Measurements from ENCODE around the gene BLMH. TPM values are rescaled to one million over a fixed set of nuclear protein-coding genes. Genes with fewer than 3 reads are reported as not detected.

Gene BLMH
- total and polyA plus RNA-seq, 7 donors: 17.0 to 33.0 (median 23.6) TPM

GRCh38 chr17:30321314-30321713 is 29.6 kb upstream of the BLMH start:
- no peak overlapping the region for H3K4me3 ChIP-seq
- H3K27me3 ChIP-seq (ENCODE audit: insufficient read depth in 3 of 3, low read length in 2 of 3): peaks cover 0 to 11% (median 2%) of the 10 kb centered on the region in 3 donors
- WGBS, 3 donors: 56 to 77% (median 56%) methylated on average over 4 of the region's 4 CpGs
- no peak overlapping the region for H3K27ac ChIP-seq
- no peaks in the 10 kb centered on the region for H3K36me3 ChIP-seq (ENCODE audit: insufficient read depth in 1 of 2, low read depth in 1 of 2)
- DNase-seq: no peak
- intact Hi-C loops (cut with DNase I): loop anchor here in 1 of 2 donors (5.0 kb wide), 1 partner anchor 141 kb away; no protein-coding TSS in a partner anchor
- ATAC-seq: no peak
- H3K4me1 ChIP-seq: no peaks in the 10 kb centered on the region
- H3K9me3 ChIP-seq: no peaks in the 10 kb centered on the region
- TF ChIP-seq CTCF (IDR thresholded peaks at IDR 0.05): no peak

GRCh38 chr17:30318155-30318554 is 26.4 kb upstream of the BLMH start:
- ATAC-seq: no peak
- Histone ChIP-seq H3K36me3 (ENCODE audit: insufficient read depth in 1 of 2, low read depth in 1 of 2) (no peaks in the 10 kb centered on the region), H3K4me3 (no peak overlapping the region), H3K4me1 (no peaks in the 10 kb centered on the region), H3K27me3 (ENCODE audit: insufficient read depth in 3 of 3, low read length in 2 of 3) (peaks cover 0 to 15% (median 2%) of the 10 kb centered on the region in 3 donors), H3K9me3 (no peaks in the 10 kb centered on the region), H3K27ac (no peak overlapping the region)
- no peak for TF ChIP-seq CTCF (IDR thresholded peaks at IDR 0.05)
- WGBS, 3 donors: 39 to 53% (median 40%) methylated on average over 3 of the region's 3 CpGs
- intact Hi-C loops (cut with DNase I): no loop called here
- DNase-seq: no peak

GRCh38 chr17:30316736-30317135 is 25.0 kb upstream of the BLMH start:
- WGBS, 3 donors: 95 to 100% (median 96%) methylated on average over 1 of the region's 1 CpG
- Histone ChIP-seq H3K36me3 (ENCODE audit: insufficient read depth in 1 of 2, low read depth in 1 of 2) (no peaks in the 10 kb centered on the region), H3K9me3 (no peaks in the 10 kb centered on the region), H3K27ac (no peak overlapping the region), H3K27me3 (ENCODE audit: insufficient read depth in 3 of 3, low read length in 2 of 3) (peaks cover 0 to 8% (median 0%) of the 10 kb centered on the region in 3 donors), H3K4me3 (no peak overlapping the region), H3K4me1 (no peaks in the 10 kb centered on the region)
- TF ChIP-seq CTCF (IDR thresholded peaks at IDR 0.05): no peak
- intact Hi-C loops (cut with DNase I): no loop called here
- ATAC-seq (no peak), DNase-seq (no peak)

- intact Hi-C loops (cut with DNase I): no loop called here
- ATAC-seq: no peak
- H3K36me3 ChIP-seq (ENCODE audit: insufficient read depth in 1 of 2, low read depth in 1 of 2): no peaks in the 10 kb centered on the region
- H3K27ac ChIP-seq: no peak overlapping the region
- H3K27me3 ChIP-seq (ENCODE audit: insufficient read depth in 3 of 3, low read length in 2 of 3): peaks cover 0 to 4% (median 0%) of the 10 kb centered on the region in 3 donors
- no peak for DNase-seq
- H3K9me3 ChIP-seq: no peaks in the 10 kb centered on the region
- H3K4me3 ChIP-seq: no peak overlapping the region
- no peak for TF ChIP-seq CTCF (IDR thresholded peaks at IDR 0.05)
- 20 to 32% (median 24%) methylated on average over 2 of the region's 2 CpGs for WGBS, 3 donors
- H3K4me1 ChIP-seq: no peaks in the 10 kb centered on the region
These were observed 23.4 kb upstream of the BLMH start for GRCh38 chr17:30315106-30315505.

GRCh38 chr17:30314474-30314873 is 22.7 kb upstream of the BLMH start:
- no peak overlapping the region for H3K4me3 ChIP-seq
- H3K9me3 ChIP-seq: no peaks in the 10 kb centered on the region
- 46 to 56% (median 52%) methylated on average over 1 of the region's 1 CpG for WGBS, 3 donors
- intact Hi-C loops (cut with DNase I): no loop called here
- H3K4me1 ChIP-seq: no peaks in the 10 kb centered on the region
- DNase-seq: no peak
- no peak for ATAC-seq
- TF ChIP-seq CTCF (IDR thresholded peaks at IDR 0.05): no peak
- no peak overlapping the region for H3K27ac ChIP-seq
- H3K36me3 ChIP-seq (ENCODE audit: insufficient read depth in 1 of 2, low read depth in 1 of 2): no peaks in the 10 kb centered on the region
- peaks cover 0 to 4% (median 0%) of the 10 kb centered on the region in 3 donors for H3K27me3 ChIP-seq (ENCODE audit: insufficient read depth in 3 of 3, low read length in 2 of 3)

Measured in psoas muscle (tissue), 8 donors.